ENCODE data around the gene GNG2.
A peak's percentile ranks its signal among the peaks of the same experiment; 100 is the strongest.

GNG2 gene

GRCh38 chr14:51977075-51977474 is 116.7 kb downstream of the GNG2 start:
- DNase-seq (ENCODE audit: low read depth), result no peak
- no peak for TF ChIP-seq CTCF (IDR thresholded peaks at IDR 0.05; ENCODE audit: control insufficient read depth, extremely low read depth, insufficient read depth)

GRCh38 chr14:51978681-51979085 is 118.3 kb downstream of the GNG2 start:
- no peak overlapping the region for H3K4me3 ChIP-seq (ENCODE audit: low read depth, low read length)
- DNase-seq (ENCODE audit: low read depth), result no peak
- TF ChIP-seq CTCF (IDR thresholded peaks at IDR 0.05; ENCODE audit: control insufficient read depth, extremely low read depth, insufficient read depth), result no peak

More at GRCh38 chr14:51977075-51977474, 116.7 kb downstream of the GNG2 start:
- H3K4me3 ChIP-seq (ENCODE audit: low read depth, low read length), result no peak overlapping the region

- peak; percentile 41 for DNase-seq (ENCODE audit: low read depth)
- peak; percentile 91 for TF ChIP-seq CTCF (IDR thresholded peaks at IDR 0.05; ENCODE audit: control insufficient read depth, extremely low read depth, insufficient read depth)
- no peak overlapping the region for H3K4me3 ChIP-seq (ENCODE audit: low read depth, low read length)
Measured at GRCh38 chr14:51979088-51979709, 118.8 kb downstream of the GNG2 start.

GRCh38 chr14:51981218-51981854 is 120.9 kb downstream of the GNG2 start:
- DNase-seq (ENCODE audit: low read depth), result no peak
- no peak for TF ChIP-seq CTCF (IDR thresholded peaks at IDR 0.05; ENCODE audit: control insufficient read depth, extremely low read depth, insufficient read depth)
- H3K4me3 ChIP-seq (ENCODE audit: low read depth, low read length), result no peak overlapping the region

GRCh38 chr14:51988221-51988620 is 127.8 kb downstream of the GNG2 start:
- TF ChIP-seq CTCF (IDR thresholded peaks at IDR 0.05; ENCODE audit: control insufficient read depth, extremely low read depth, insufficient read depth), result no peak
- peak overlapping the region; percentile 66 for H3K4me3 ChIP-seq (ENCODE audit: low read depth, low read length)
- no peak for DNase-seq (ENCODE audit: low read depth)

GRCh38 chr14:51989293-51990234 is 129.2 kb downstream of the GNG2 start, which contains the start of gene RTRAF:
Gene RTRAF, plus strand, starts transcription at chr14:51989546. Its CDS starts 94 bp downstream, at chr14:51989640.
- H3K4me3 ChIP-seq (ENCODE audit: low read depth, low read length), result peak within 1 kb of the TSS; percentile 66
- DNase-seq (ENCODE audit: low read depth), result peak; percentile 82
- no peak for TF ChIP-seq CTCF (IDR thresholded peaks at IDR 0.05; ENCODE audit: control insufficient read depth, extremely low read depth, insufficient read depth)

Data from LNCaP clone FGC (cell line).